IMR-90 (cell line): ENCODE measurements around the gene SMYD4. TPM values are rescaled to one million over a fixed set of nuclear protein-coding genes. Genes with fewer than 3 reads are reported as not detected.

ENCODE experiments used
- ATAC-seq: fragments of 200-7000 bp; cut with Tn5 transposase; 2 replicates; pipeline ENCODE4 v1.9.1; 2020; ENCODE audit warnings: low read depth, mild to moderate bottlenecking, moderate library complexity
- BruUV-seq: library from RNA; stranded (reverse); fragments of 400-500 nt; replicated peaks from 2 replicates; lab custom pipeline; 2021; lab: Mats Ljungman, UMichigan
- CTCF ChIA-PET: fragments of 300-600 bp; formaldehyde crosslinking; extraction: SDS; loops from one replicate; lab custom pipeline; 2021; ENCODE audit warnings: antibody characterized with exemption; lab: Yijun Ruan, JAX
- POLR2A ChIA-PET: fragments of 300-600 bp; sonication (Branson Sonifier 250); formaldehyde crosslinking; loops from one replicate; lab custom pipeline; 2022; ENCODE audit warnings: antibody characterized with exemption; ENCODE audit not compliant: unreplicated experiment; lab: Charles Lee
- DNase-seq: peaks from one replicate; pipeline ENCODE4 v3.0.0; 2013
- H2AFZ ChIP-seq: replicated peaks from 2 replicates; pipeline ENCODE3; 2013; ENCODE audit warnings: low read length, mild to moderate bottlenecking; ENCODE audit not compliant: poor library complexity
- H2AK5ac ChIP-seq: 2 replicates; pipeline ENCODE4 v1.6.1; 2013; ENCODE audit warnings: low read depth, low read length, inconsistent platforms
- H2AK9ac ChIP-seq: replicated peaks from 2 replicates; pipeline ENCODE3; 2013; ENCODE audit warnings: mild to moderate bottlenecking, low read depth, low read length, moderate library complexity; ENCODE audit not compliant: poor library complexity
- H2BK120ac ChIP-seq: 2 replicates; pipeline ENCODE4 v1.6.1; 2013; ENCODE audit warnings: low read depth, low read length, inconsistent platforms
- H2BK15ac ChIP-seq: 3 replicates; pipeline ENCODE4 v1.6.1; 2013; ENCODE audit warnings: low read depth, low read length, inconsistent platforms
- H2BK20ac ChIP-seq: 2 replicates; pipeline ENCODE4 v1.6.1; 2013; ENCODE audit warnings: low read depth, mild to moderate bottlenecking, inconsistent platforms, low read length, moderate library complexity
- H2BK5ac ChIP-seq: 2 replicates; pipeline ENCODE4 v1.6.1; 2013; ENCODE audit warnings: mild to moderate bottlenecking, low read depth, low read length, inconsistent platforms; ENCODE audit not compliant: poor library complexity, severe bottlenecking
- H3K14ac ChIP-seq: replicated peaks from 2 replicates; pipeline ENCODE4 v1.6.1; 2013; ENCODE audit warnings: low read depth, low read length, inconsistent platforms
- H3K18ac ChIP-seq: 2 replicates; pipeline ENCODE4 v1.6.1; 2013; ENCODE audit warnings: low read depth, low read length, control low read depth
- H3K23ac ChIP-seq: 2 replicates; pipeline ENCODE4 v1.6.1; 2013; ENCODE audit warnings: low read depth, low read length, inconsistent platforms
- H3K27ac ChIP-seq: 2 replicates; pipeline ENCODE4 v1.5.1; 2013; ENCODE audit warnings: mild to moderate bottlenecking, control low read depth, low read length; ENCODE audit not compliant: insufficient read depth
- H3K27me3 ChIP-seq: 2 replicates; pipeline ENCODE4 v1.6.1; 2013; ENCODE audit warnings: low read length; ENCODE audit not compliant: control insufficient read depth, insufficient read depth
- H3K36me3 ChIP-seq: 2 replicates; pipeline ENCODE4 v1.6.1; 2013; ENCODE audit warnings: low read length, mixed read lengths; ENCODE audit not compliant: control insufficient read depth, insufficient read depth
- H3K4ac ChIP-seq: 2 replicates; pipeline ENCODE4 v1.6.1; 2013; ENCODE audit warnings: low read depth, low read length, inconsistent platforms
- H3K4me1 ChIP-seq: 2 replicates; pipeline ENCODE4 v1.6.1; 2013; ENCODE audit warnings: low read length, mixed read lengths; ENCODE audit not compliant: control insufficient read depth, insufficient read depth
- H3K4me2 ChIP-seq: 2 replicates; pipeline ENCODE4 v1.6.1; 2013; ENCODE audit warnings: low read depth, mild to moderate bottlenecking, control low read depth, low read length, moderate library complexity
- H3K4me3 ChIP-seq: 2 replicates; pipeline ENCODE4 v1.5.1; 2013; ENCODE audit warnings: low read depth, mild to moderate bottlenecking, control low read depth, low read length, moderate library complexity; ENCODE audit not compliant: insufficient read depth
- H3K56ac ChIP-seq: 2 replicates; pipeline ENCODE4 v1.6.1; 2013; ENCODE audit warnings: low read length, inconsistent platforms; ENCODE audit not compliant: insufficient read depth; ENCODE audit errors: extremely low read depth
- H3K79me1 ChIP-seq, 2 experiments: 2 replicates each; pipeline ENCODE4 v1.6.1; 2013; ENCODE audit warnings: low read length in 2 of 2, inconsistent platforms in 1 of 2, low read depth in 1 of 2
- H3K9ac ChIP-seq: 2 replicates; pipeline ENCODE4 v1.6.1; 2013; ENCODE audit warnings: low read depth, low read length, control low read depth
- H3K9me1 ChIP-seq: 2 replicates; pipeline ENCODE4 v1.6.1; 2013; ENCODE audit warnings: low read length, inconsistent platforms; ENCODE audit not compliant: insufficient read depth
- H3K9me3 ChIP-seq: 2 replicates; pipeline ENCODE4 v1.6.1; 2013; ENCODE audit warnings: low read length; ENCODE audit not compliant: control insufficient read depth, insufficient read depth
- H4K20me1 ChIP-seq: 2 replicates; pipeline ENCODE4 v1.6.1; 2013; ENCODE audit warnings: low read length, inconsistent platforms; ENCODE audit not compliant: insufficient read depth
- H4K5ac ChIP-seq: 2 replicates; pipeline ENCODE4 v1.6.1; 2013; ENCODE audit warnings: mild to moderate bottlenecking, low read depth, low read length, control low read depth
- H4K8ac ChIP-seq, 2 experiments: 2 replicates each; pipeline ENCODE4 v1.6.1; 2013; ENCODE audit warnings: low read depth in 2 of 2, low read length in 2 of 2, control low read depth in 1 of 2, inconsistent platforms in 1 of 2
- H4K91ac ChIP-seq: 2 replicates; pipeline ENCODE4 v1.6.1; 2013; ENCODE audit warnings: low read depth, low read length, inconsistent platforms; ENCODE audit not compliant: insufficient read depth
- BHLHE40 ChIP-seq: fragments of 150-350 bp; IDR thresholded peaks from 2 replicates; pipeline ENCODE4 v1.6.1; 2016; ENCODE audit warnings: mild to moderate bottlenecking, low read depth, low read length
- CEBPB ChIP-seq: IDR thresholded peaks from 2 replicates; pipeline ENCODE4 v1.6.1; 2012; ENCODE audit warnings: low read depth, low read length, improper control_type of control experiment
- CHD1 ChIP-seq: IDR thresholded peaks from 2 replicates; pipeline ENCODE4 v1.6.1; 2012; ENCODE audit warnings: low read depth, low read length, improper control_type of control experiment
- ELK1 ChIP-seq: fragments of 150-350 bp; IDR thresholded peaks from 2 replicates; pipeline ENCODE4 v1.6.1; 2016; ENCODE audit warnings: low read depth, mild to moderate bottlenecking, low read length, moderate library complexity, borderline replicate concordance
- FOS ChIP-seq: fragments of 150-350 bp; IDR thresholded peaks from 2 replicates; pipeline ENCODE4 v1.6.1; 2016; ENCODE audit warnings: low read depth, low read length
- MAFK ChIP-seq: IDR thresholded peaks from 2 replicates; pipeline ENCODE4 v1.6.1; 2012; ENCODE audit warnings: low read depth, low read length, improper control_type of control experiment
- MAZ ChIP-seq: IDR thresholded peaks from 2 replicates; pipeline ENCODE4 v1.6.1; 2012; ENCODE audit warnings: low read depth, mild to moderate bottlenecking, low read length, improper control_type of control experiment, moderate library complexity, borderline replicate concordance
- MXI1 ChIP-seq: IDR thresholded peaks from 2 replicates; pipeline ENCODE4 v1.6.1; 2012; ENCODE audit warnings: low read depth, mild to moderate bottlenecking, low read length, moderate library complexity, borderline replicate concordance
- NFE2L2 ChIP-seq: fragments of 150-350 bp; IDR thresholded peaks from 2 replicates; pipeline ENCODE4 v1.6.1; 2016; ENCODE audit warnings: low read depth, mild to moderate bottlenecking, low read length
- POLR2A ChIP-seq: IDR thresholded peaks from 2 replicates; pipeline ENCODE4 v1.6.1; 2012; ENCODE audit warnings: mild to moderate bottlenecking, low read depth, low read length
- RAD21 ChIP-seq: IDR thresholded peaks from 2 replicates; pipeline ENCODE4 v1.6.1; 2012; ENCODE audit warnings: low read length, improper control_type of control experiment
- RCOR1 ChIP-seq: IDR thresholded peaks from 2 replicates; pipeline ENCODE4 v1.6.1; 2012; ENCODE audit warnings: mild to moderate bottlenecking, low read length, improper control_type of control experiment; ENCODE audit not compliant: insufficient replicate concordance
- RFX5 ChIP-seq: IDR thresholded peaks from 2 replicates; pipeline ENCODE4 v1.8.0; 2012; ENCODE audit warnings: low read depth, mild to moderate bottlenecking, low read length, moderate library complexity
- SMC3 ChIP-seq: fragments of 150-350 bp; IDR thresholded peaks from 2 replicates; pipeline ENCODE4 v1.6.1; 2016; ENCODE audit warnings: low read depth, mild to moderate bottlenecking, antibody characterized with exemption, low read length, moderate library complexity
- USF2 ChIP-seq: fragments of 150-350 bp; IDR thresholded peaks from 2 replicates; pipeline ENCODE4 v1.6.1; 2017; ENCODE audit warnings: mild to moderate bottlenecking, antibody characterized with exemption, low read length, low read depth
- whole genome bisulfite sequencing, 2 experiments: methylation state at CpG; one replicate each; pipeline versions ENCODE4 v1.1.5 to v1.1.7; 2013; ENCODE audit warnings: missing lambda C conversion rate in 2 of 2; ENCODE audit not compliant: insufficient read length in 1 of 2; ENCODE audit errors: extremely low coverage in 2 of 2; 5-methylcytosine and 5-hydroxymethylcytosine counted together
- dilution Hi-C: fragments of 300-500 bp; cut with HindIII; formaldehyde crosslinking; loops from one replicate; pipeline ENCODE4 v1.14.3; 2018; ENCODE audit warnings: low sequenced_read_pairs; ENCODE audit not compliant: unreplicated experiment
- in situ Hi-C: fragments of 300-500 bp; cut with MboI; formaldehyde crosslinking; loops from 3 replicates; pipeline ENCODE4 v1.14.3; 2019; ENCODE audit warnings: low sequenced_read_pairs, inconsistent platforms, mixed read lengths
- intact Hi-C: fragments of 100-400 bp; cut with micrococcal nuclease; formaldehyde crosslinking; loops from 2 replicates; pipeline ENCODE4 v1.10.0; 2022
- polyA plus RNA-seq, 3 experiments: library from polyadenylated mRNA; depleted of rRNA; stranded (reverse); fragments of >200 nt; gene quantifications; 2 replicates each; pipeline ENCODE4 v1.2.3, GENCODE V29; 2012; ENCODE audit warnings: low replicate concordance in 1 of 3
- total RNA-seq: library from RNA; depleted of rRNA; stranded (reverse); fragments of >200 nt; gene quantifications from 2 replicates; pipeline ENCODE4 v1.2.3, GENCODE V29; 2012

SMYD4 gene
- total and polyA plus RNA-seq, 2 of the 4 experiments (the other 2 are of a cell fraction), result 5.3 to 7.2 TPM

GRCh38 chr17:1774390-1775176 is 55.1 kb downstream of the SMYD4 start:
- Histone ChIP-seq H3K4me1 (peaks cover 9% of the 10 kb centered on the region), H2AFZ (no peak overlapping the region), H3K36me3 (peaks cover 39% of the 10 kb centered on the region), H2AK5ac (no peak overlapping the region; the same call in 1 of the 2 replicates), H3K27ac (no peak overlapping the region), H2BK5ac (no peak overlapping the region), H3K4ac (no peak overlapping the region), H3K9me1 (peaks cover 8% of the 10 kb centered on the region; the same call in 1 of the 2 replicates), H3K14ac (no peak overlapping the region), H3K18ac (no peak overlapping the region), H2BK120ac (no peak overlapping the region), H4K8ac (no peak overlapping the region), H2BK15ac (no peak overlapping the region), H4K5ac (no peak overlapping the region), H3K9ac (no peak overlapping the region), H2BK20ac (no peak overlapping the region), H3K79me1 (0 out of 4 replicates have a peak, but pooled peaks cover 0 to 3% of the 10 kb centered on the region in 2 experiments), H4K20me1 (no peaks in the 10 kb centered on the region), H3K23ac (no peak overlapping the region), H3K4me3 (no peak overlapping the region), H3K27me3 (no peaks in the 10 kb centered on the region), H4K91ac (no peak overlapping the region), H2AK9ac (peak overlapping the region; percentile 23), H3K56ac (no peak overlapping the region), H3K9me3 (no peaks in the 10 kb centered on the region), H3K4me2 (no peak overlapping the region)
- dilution Hi-C loops, result no loop called here
- ChIA-PET POLR2A (no interaction called here), CTCF (no interaction called here)
- BruUV-seq, result no TSS peak
- intact Hi-C loops, result no loop called here
- 93% methylated on average over 13 of the region's 21 CpGs; no CpG with 5 or more reads in 1 of the 2 experiments for WGBS, 2 experiments
- no peak for ATAC-seq
- no peak for DNase-seq
- in situ Hi-C loops, result no loop called here
- TF ChIP-seq NFE2L2 (no peak), BHLHE40 (no peak), MAFK (no peak), SMC3 (no peak), RAD21 (no peak), MXI1 (no peak), POLR2A (no peak), RCOR1 (no peak), FOS (no peak), RFX5 (no peak), MAZ (no peak), USF2 (no peak), CEBPB (no peak), ELK1 (no peak), CHD1 (no peak)
